HCT116 (cell line): Measurements from ENCODE around the gene N4BP2. TPM values are rescaled to one million over a fixed set of nuclear protein-coding genes. Genes with fewer than 3 reads are reported as not detected.

Experiments
- ATAC-seq: fragments of 200-7000 bp; cut with Tn5 transposase; 2 replicates; pipeline ENCODE4 v1.9.1; 2020; ENCODE audit warnings: mild to moderate bottlenecking, moderate library complexity
- BruUV-seq: library from RNA; stranded (reverse); fragments of 400-500 nt; replicated peaks from 2 replicates; lab custom pipeline; 2021; lab: Mats Ljungman, UMichigan
- CTCF ChIA-PET: fragments of 300-600 bp; sonication (Branson Sonifier 250); formaldehyde crosslinking; loops from one replicate; lab custom pipeline; 2021; ENCODE audit warnings: antibody characterized with exemption; lab: Charles Lee
- POLR2A ChIA-PET: fragments of 300-600, 350-600 bp; sonication (Branson Sonifier 250); formaldehyde crosslinking; loops from one replicate; lab custom pipeline; 2021; ENCODE audit warnings: antibody characterized with exemption; lab: Charles Lee
- RAD21 ChIA-PET, 2 experiments: fragments of 300-600 bp; sonication (Branson Sonifier 250); formaldehyde crosslinking; loops; one replicate each; lab custom pipeline; 2023; ENCODE audit warnings: low total read pairs in 2 of 2; ENCODE audit not compliant: uncharacterized antibody in 2 of 2, unreplicated experiment in 2 of 2, low non-redundant PET in 1 of 2; lab: Charles Lee
- DNase-seq: peaks from one replicate; pipeline ENCODE4 v3.0.0-alpha.2; 2010; ENCODE audit warnings: low read depth, low spot score
- H2AFZ ChIP-seq: fragments of 200-600 bp; shearing (Covaris generic), sonication (generic); 2 replicates; pipeline ENCODE4 v1.6.1; 2017; ENCODE audit warnings: low read depth, mixed run types, mixed read lengths, antibody characterized with exemption, low read length; ENCODE audit not compliant: poor library complexity, severe bottlenecking
- H3K27ac ChIP-seq: 2 replicates; pipeline ENCODE4 v1.5.1; 2012; ENCODE audit warnings: low read depth, low read length
- H3K27me3 ChIP-seq: fragments of 200-600 bp; sonication (generic); 2 replicates; pipeline ENCODE4 v1.6.1; 2016; ENCODE audit warnings: mixed run types, low read length, mixed read lengths; ENCODE audit not compliant: insufficient read depth
- H3K36me3 ChIP-seq, 2 experiments: fragments of 200-500 bp in 1 of 2; fragments of 200-600 bp in 1 of 2; sonication (Bioruptor generic) in 1 of 2; sonication (generic) in 1 of 2; 2 replicates each; pipeline versions ENCODE4 v1.5.1 to v1.6.1; 2014 to 2016; ENCODE audit warnings: low read length in 2 of 2, inconsistent platforms in 1 of 2, mixed read lengths in 1 of 2, mixed run types in 1 of 2; ENCODE audit not compliant: insufficient read depth in 2 of 2, control insufficient read depth in 1 of 2
- H3K4me1 ChIP-seq, 2 experiments: fragments of 200-600 bp in 1 of 2; sonication (generic) in 1 of 2; 2 replicates each; pipeline versions ENCODE4 v1.5.1 to v1.6.1; 2012 to 2017; ENCODE audit warnings: low read length in 2 of 2, inconsistent platforms in 1 of 2, mild to moderate bottlenecking in 1 of 2, mixed read lengths in 1 of 2, mixed run types in 1 of 2, moderate library complexity in 1 of 2; ENCODE audit not compliant: insufficient read depth in 2 of 2, control insufficient read depth in 1 of 2
- H3K4me2 ChIP-seq: fragments of 200-600 bp; sonication (generic); 2 replicates; pipeline ENCODE4 v1.6.1; 2017; ENCODE audit warnings: mixed run types, low read length, mixed read lengths
- H3K4me3 ChIP-seq, 2 experiments: fragments of 200-600 bp in 1 of 2; sonication (generic) in 1 of 2; replicated peaks in 1 of 2; 2 replicates each; pipeline ENCODE4 v1.5.1; 2011 to 2016; ENCODE audit warnings: low read length in 2 of 2, control low read depth in 1 of 2, low read depth in 1 of 2, mild to moderate bottlenecking in 1 of 2, mixed read lengths in 1 of 2, mixed run types in 1 of 2
- H3K79me2 ChIP-seq: fragments of 200-600 bp; sonication (generic); 2 replicates; pipeline ENCODE4 v1.6.1; 2017; ENCODE audit warnings: mild to moderate bottlenecking, mixed run types, low read length, moderate library complexity, mixed read lengths; ENCODE audit not compliant: insufficient read depth
- H3K9ac ChIP-seq: fragments of 200-600 bp; sonication (generic); 2 replicates; pipeline ENCODE4 v1.6.1; 2016; ENCODE audit warnings: low read length, mixed read lengths
- H3K9me2 ChIP-seq: fragments of 200-600 bp; sonication (generic), shearing (Covaris generic); 2 replicates; pipeline ENCODE4 v1.6.1; 2017; ENCODE audit warnings: mixed run types, mild to moderate bottlenecking, moderate library complexity; ENCODE audit not compliant: insufficient read depth
- H3K9me3 ChIP-seq, 2 experiments: fragments of 200-500 bp in 1 of 2; fragments of 200-600 bp in 1 of 2; sonication (Bioruptor generic) in 1 of 2; sonication (generic) in 1 of 2; 2 replicates each; pipeline ENCODE4 v1.6.1; 2014 to 2017; ENCODE audit warnings: low read length in 2 of 2, mixed read lengths in 2 of 2, inconsistent platforms in 1 of 2, low read depth in 1 of 2, mild to moderate bottlenecking in 1 of 2, mixed run types in 1 of 2, moderate library complexity in 1 of 2; ENCODE audit not compliant: control insufficient read depth in 1 of 2, insufficient read depth in 1 of 2
- H4K20me1 ChIP-seq: fragments of 200-600 bp; sonication (generic), shearing (Covaris generic); 2 replicates; pipeline ENCODE4 v1.6.1; 2017; ENCODE audit warnings: mixed run types, mild to moderate bottlenecking, moderate library complexity; ENCODE audit not compliant: insufficient read depth
- CBX3 ChIP-seq: IDR thresholded peaks from 2 replicates; pipeline ENCODE4 v1.6.1; 2012; ENCODE audit warnings: low read depth
- CEBPB ChIP-seq: IDR thresholded peaks from 2 replicates; pipeline ENCODE4 v1.6.1; 2012; ENCODE audit warnings: low read depth
- CTCF ChIP-seq, 3 experiments: fragments of 200-600 bp in 1 of 3; sonication (generic) in 1 of 3; IDR thresholded peaks in 2 of 3; conservative IDR thresholded peaks in 1 of 3; 2 replicates each; pipeline ENCODE4 v1.5.1; 2012 to 2017; ENCODE audit warnings: low read depth in 2 of 3, low read length in 2 of 3, antibody characterized with exemption in 1 of 3, borderline replicate concordance in 1 of 3, control low read depth in 1 of 3, mild to moderate bottlenecking in 1 of 3, mixed read lengths in 1 of 3, mixed run types in 1 of 3, moderate library complexity in 1 of 3; ENCODE audit not compliant: insufficient read depth in 1 of 3
- EZH2 ChIP-seq: fragments of 200-600 bp; sonication (generic); IDR thresholded peaks from 2 replicates; pipeline ENCODE4 v1.6.1; 2017; ENCODE audit warnings: antibody characterized with exemption, mixed run types
- ZBTB33 ChIP-seq: IDR thresholded peaks from 2 replicates; pipeline ENCODE4 v1.6.1; 2011; ENCODE audit warnings: mild to moderate bottlenecking, low read length, moderate library complexity; ENCODE audit not compliant: insufficient replicate concordance; ENCODE audit errors: extremely low read depth
- ZNF274 ChIP-seq: fragments of 200-500 bp; sonication (Bioruptor generic); IDR thresholded peaks from 2 replicates; pipeline ENCODE4 v1.6.1; 2014; ENCODE audit warnings: mild to moderate bottlenecking, low read depth, low read length, inconsistent platforms
- intact Hi-C: fragments of 100-400 bp; cut with micrococcal nuclease; formaldehyde crosslinking; loops from 2 replicates; pipeline ENCODE4 v1.10.0; 2022
- total RNA-seq: library from RNA; stranded (reverse); gene quantifications from one replicate; pipeline ENCODE4 v1.2.1, GENCODE V29; 2021; ENCODE audit not compliant: unreplicated experiment

The N4BP2 gene
- total RNA-seq, 1 experiment from 2014 or later: 7.0 TPM

- intact Hi-C loops: no loop called here
- no peaks in the 10 kb centered on the region for H3K9me3 ChIP-seq
- no TSS peak for BruUV-seq
- DNase-seq (no peak), ATAC-seq (no peak)
- no peaks in the 10 kb centered on the region for H3K27me3 ChIP-seq
- peaks cover 0 to 12% of the 10 kb centered on the region in 2 experiments; a peak in 2 of 4 replicates for H3K4me1 ChIP-seq
- no peaks in the 10 kb centered on the region for H3K36me3 ChIP-seq
- no peaks in the 10 kb centered on the region for H3K79me2 ChIP-seq
- ChIA-PET RAD21 (no interaction called here), POLR2A (no interaction called here), CTCF (no interaction called here)
- H3K4me3 ChIP-seq: no peak overlapping the region
- no peak overlapping the region for H3K4me2 ChIP-seq
- no peak overlapping the region for H3K27ac ChIP-seq
- H4K20me1 ChIP-seq: no peaks in the 10 kb centered on the region
- H3K9ac ChIP-seq: no peak overlapping the region
- no peak overlapping the region for H2AFZ ChIP-seq
- H3K9me2 ChIP-seq: no peaks in the 10 kb centered on the region
- TF ChIP-seq CTCF (IDR thresholded peaks at IDR 0.05 in 2 of 3, conservative IDR thresholded peaks at IDR 0.05 in 1 of 3; ENCODE audit: borderline replicate concordance in 1 of 3, insufficient read depth in 1 of 3, low read depth in 2 of 3, low read length in 2 of 3) (no peak), CEBPB (no peak), CBX3 (no peak), ZBTB33 (no peak), ZNF274 (no peak), EZH2 (no peak)
These were observed 66.3 kb downstream of the N4BP2 start for GRCh38 chr4:40122941-40123340.
